Choroid plexus epithelial cell (primary cell): ENCODE results near the gene PDK2.
A peak's percentile ranks its signal among the peaks of the same experiment; 100 is the strongest.

Experiments used
- DNase-seq: peaks from one replicate; pipeline ENCODE4 v3.0.0-alpha.2; 2010; ENCODE audit warnings: low read depth
- H3K4me3 ChIP-seq: 2 replicates; pipeline ENCODE4 v1.5.1; 2011; ENCODE audit warnings: low read depth, mild to moderate bottlenecking, control low read depth, low read length, moderate library complexity
- CTCF ChIP-seq: conservative IDR thresholded peaks from 2 replicates; pipeline ENCODE4 v1.5.1; 2011; ENCODE audit warnings: low read depth, mild to moderate bottlenecking, control low read depth, inconsistent platforms, low read length, moderate library complexity

The PDK2 gene

GRCh38 chr17:50134206-50135110, 39.3 kb downstream of the PDK2 start:
- no peak for DNase-seq
- H3K4me3 ChIP-seq: no peak overlapping the region
- peak; percentile 20 for TF ChIP-seq CTCF

GRCh38 chr17:50135316-50136095, 40.4 kb downstream of the PDK2 start:
- no peak overlapping the region for H3K4me3 ChIP-seq
- no peak for DNase-seq
- TF ChIP-seq CTCF: no peak

- TF ChIP-seq CTCF: no peak
- no peak for DNase-seq
Observed at GRCh38 chr17:50136096-50136687, 41.0 kb downstream of the PDK2 start.

GRCh38 chr17:50137042-50137441, 41.9 kb downstream of the PDK2 start:
- DNase-seq: no peak
- H3K4me3 ChIP-seq: no peak overlapping the region
- TF ChIP-seq CTCF: no peak

More at GRCh38 chr17:50136096-50136687, 41.0 kb downstream of the PDK2 start:
- no peak overlapping the region for H3K4me3 ChIP-seq

GRCh38 chr17:50139185-50139783, 44.1 kb downstream of the PDK2 start:
- no peak for DNase-seq
- H3K4me3 ChIP-seq: no peak overlapping the region
- TF ChIP-seq CTCF: no peak

GRCh38 chr17:50139950-50140885, 45.1 kb downstream of the PDK2 start:
- H3K4me3 ChIP-seq: no peak overlapping the region
- TF ChIP-seq CTCF: peak; percentile 87
- peak; percentile 88 for DNase-seq
